Neuron (in vitro differentiated cells): ENCODE results near the gene VPS25.
"Not testable (repeated sequence)": the region's sequence is repeated elsewhere in the genome, so short reads cannot be mapped to it uniquely, and the experiment has no call there.

Experiments used
- H2AFZ ChIP-seq: one replicate; pipeline ENCODE4 v1.6.1; 2013; ENCODE audit warnings: low read depth, mild to moderate bottlenecking, inconsistent platforms, low read length, moderate library complexity
- H3K27me3 ChIP-seq: one replicate; pipeline ENCODE4 v1.6.1; 2013; ENCODE audit warnings: low read length; ENCODE audit not compliant: insufficient read depth
- H3K36me3 ChIP-seq: one replicate; pipeline ENCODE4 v1.6.1; 2013; ENCODE audit warnings: low read length; ENCODE audit not compliant: insufficient read depth
- H3K4me1 ChIP-seq: one replicate; pipeline ENCODE4 v1.6.1; 2013; ENCODE audit warnings: low read length; ENCODE audit not compliant: insufficient read depth
- H3K4me3 ChIP-seq: 2 replicates; pipeline ENCODE4 v1.5.1; 2013; ENCODE audit warnings: mild to moderate bottlenecking, low read length, moderate library complexity
- H3K9me3 ChIP-seq: one replicate; pipeline ENCODE4 v1.6.1; 2013; ENCODE audit warnings: low read length

VPS25 gene

GRCh38 chr17:42773290-42774035, at the start of gene VPS25:
TSS of gene VPS25 (plus strand) at chr17:42773449. CDS start at chr17:42773476, 27 bp downstream.
- Histone ChIP-seq H3K4me3 (peak within 1 kb of the TSS; percentile 82), H3K27me3 (no peaks in the 10 kb centered on the region), H3K36me3 (peaks cover 22% of the 10 kb centered on the region), H3K4me1 (peaks cover 13% of the 10 kb centered on the region), H3K9me3 (no peaks in the 10 kb centered on the region), H2AFZ (peak within 1 kb of the TSS; percentile 50)

- Histone ChIP-seq H2AFZ (no peak overlapping the region), H3K4me1 (no peaks in the 10 kb centered on the region), H3K9me3 (no peaks in the 10 kb centered on the region), H3K4me3 (no peak overlapping the region), H3K27me3 (no peaks in the 10 kb centered on the region), H3K36me3 (peaks cover 55% of the 10 kb centered on the region)
These were observed 49.6 kb upstream of the VPS25 start for GRCh38 chr17:42723636-42724035.

GRCh38 chr17:42725143-42725542, 48.1 kb upstream of the VPS25 start:
- Histone ChIP-seq H3K36me3 (peaks cover 43% of the 10 kb centered on the region), H3K4me3 (no peak overlapping the region), H3K9me3 (no peaks in the 10 kb centered on the region), H2AFZ (no peak overlapping the region), H3K4me1 (no peaks in the 10 kb centered on the region), H3K27me3 (no peaks in the 10 kb centered on the region)

GRCh38 chr17:42740699-42741098, 32.5 kb upstream of the VPS25 start:
- no peaks in the 10 kb centered on the region for H3K27me3 ChIP-seq
- H3K4me3 ChIP-seq = no peak overlapping the region
- H3K9me3 ChIP-seq = no peaks in the 10 kb centered on the region
- H3K36me3 ChIP-seq = no peaks in the 10 kb centered on the region
- H3K4me1 ChIP-seq = peaks cover 8% of the 10 kb centered on the region
- no peak overlapping the region for H2AFZ ChIP-seq

- not testable (repeated sequence) for H3K27me3 ChIP-seq, H2AFZ ChIP-seq, H3K4me3 ChIP-seq, H3K4me1 ChIP-seq, H3K36me3 ChIP-seq, H3K9me3 ChIP-seq
These were observed 30.3 kb upstream of the VPS25 start for GRCh38 chr17:42742916-42743315.

GRCh38 chr17:42743595-42744282, 29.5 kb upstream of the VPS25 start:
- Histone ChIP-seq H3K36me3 (no peaks in the 10 kb centered on the region), H2AFZ (peak overlapping the region; percentile 46), H3K4me3 (peak overlapping the region; percentile 85), H3K27me3 (no peaks in the 10 kb centered on the region), H3K4me1 (peaks cover 8% of the 10 kb centered on the region), H3K9me3 (no peaks in the 10 kb centered on the region)

GRCh38 chr17:42744283-42744805, 28.9 kb upstream of the VPS25 start:
- no peaks in the 10 kb centered on the region for H3K36me3 ChIP-seq
- no peaks in the 10 kb centered on the region for H3K27me3 ChIP-seq
- H3K4me1 ChIP-seq = peaks cover 11% of the 10 kb centered on the region
- H3K4me3 ChIP-seq = peak overlapping the region; percentile 85
- no peaks in the 10 kb centered on the region for H3K9me3 ChIP-seq
- peak overlapping the region; percentile 46 for H2AFZ ChIP-seq

GRCh38 chr17:42744806-42745617, 28.2 kb upstream of the VPS25 start, which contains the start of gene EZH1:
TSS of gene EZH1 (minus strand) at chr17:42745040. CDS start at chr17:42728941, 16,099 bp downstream.
- Histone ChIP-seq H3K9me3 (no peaks in the 10 kb centered on the region), H2AFZ (peak within 1 kb of the TSS; percentile 46), H3K36me3 (no peaks in the 10 kb centered on the region), H3K4me3 (peak within 1 kb of the TSS; percentile 85), H3K4me1 (peaks cover 14% of the 10 kb centered on the region), H3K27me3 (no peaks in the 10 kb centered on the region)

- peaks cover 14% of the 10 kb centered on the region for H3K4me1 ChIP-seq
- H3K4me3 ChIP-seq = no peak overlapping the region
These were observed 24.9 kb upstream of the VPS25 start for GRCh38 chr17:42748202-42748907.

GRCh38 chr17:42748908-42749798, 24.1 kb upstream of the VPS25 start:
- H3K4me1 ChIP-seq = peaks cover 6% of the 10 kb centered on the region
- H3K36me3 ChIP-seq = no peaks in the 10 kb centered on the region
- H3K9me3 ChIP-seq = no peaks in the 10 kb centered on the region
- H3K4me3 ChIP-seq = no peak overlapping the region
- H2AFZ ChIP-seq = no peak overlapping the region
- no peaks in the 10 kb centered on the region for H3K27me3 ChIP-seq

More at GRCh38 chr17:42748202-42748907, 24.9 kb upstream of the VPS25 start:
- no peak overlapping the region for H2AFZ ChIP-seq
- no peaks in the 10 kb centered on the region for H3K9me3 ChIP-seq
- no peaks in the 10 kb centered on the region for H3K36me3 ChIP-seq
- H3K27me3 ChIP-seq = no peaks in the 10 kb centered on the region

GRCh38 chr17:42750739-42751344, 22.4 kb upstream of the VPS25 start:
- no peaks in the 10 kb centered on the region for H3K9me3 ChIP-seq
- H3K4me1 ChIP-seq = peaks cover 6% of the 10 kb centered on the region
- H3K4me3 ChIP-seq = no peak overlapping the region
- no peak overlapping the region for H2AFZ ChIP-seq
- no peaks in the 10 kb centered on the region for H3K27me3 ChIP-seq
- H3K36me3 ChIP-seq = no peaks in the 10 kb centered on the region
